HepG2 (cell line): ENCODE data around the gene PRICKLE3. TPM values are rescaled to one million over a fixed set of nuclear protein-coding genes. Genes with fewer than 3 reads are reported as not detected.

Source experiments
- ATAC-seq: fragments of 200-7000 bp; cut with Tn5 transposase; 3 replicates; pipeline ENCODE4 v1.9.1; 2020; ENCODE audit warnings: mild to moderate bottlenecking, moderate library complexity
- BruUV-seq: library from RNA; stranded (reverse); fragments of 400-500 nt; replicated peaks from 2 replicates; lab custom pipeline; 2021; lab: Mats Ljungman, UMichigan
- CTCF ChIA-PET: fragments of 300-600 bp; formaldehyde crosslinking; extraction: SDS; loops from one replicate; lab custom pipeline; 2021; ENCODE audit warnings: low total read pairs, inconsistent platforms, low intra/inter-chr PET ratio; lab: Yijun Ruan, JAX
- POLR2A ChIA-PET: fragments of 350-600 bp; sonication (Branson Sonifier 250); formaldehyde crosslinking; loops from one replicate; lab custom pipeline; 2020; ENCODE audit warnings: antibody characterized with exemption, inconsistent platforms; lab: Yijun Ruan, JAX
- DNase-seq: peaks from one replicate; pipeline ENCODE4 v3.0.0-alpha.2; 2015; ENCODE audit warnings: low spot score
- FAIRE-seq: peaks from 3 replicates; lab custom pipeline; 2011; peaks lifted over from hg19 to GRCh38; lab: Jason Lieb, UNC
- H2AFZ ChIP-seq: one replicate; pipeline ENCODE4 v1.6.1; 2011; ENCODE audit warnings: low read length, inconsistent platforms
- H3K27ac ChIP-seq: fragments of 300-600 bp; 3 replicates; pipeline ENCODE4 v1.8.0; 2011; ENCODE audit warnings: mixed run types, mild to moderate bottlenecking, mixed read lengths, low read length, inconsistent platforms; ENCODE audit not compliant: insufficient read depth; ENCODE audit errors: extremely low read length
- H3K27me3 ChIP-seq, 2 experiments: fragments of 200-600 bp in 1 of 2; 2 replicates in 1 of 2; 3 replicates in 1 of 2; pipeline versions ENCODE4 v1.6.0 to v1.8.0; 2011; ENCODE audit warnings: low read length in 2 of 2, mild to moderate bottlenecking in 2 of 2, moderate library complexity in 2 of 2, inconsistent platforms in 1 of 2; ENCODE audit not compliant: insufficient read depth in 2 of 2, control insufficient read depth in 1 of 2
- H3K36me3 ChIP-seq, 2 experiments: fragments of 200-600 bp in 1 of 2; replicated peaks in 1 of 2; 2 replicates in 1 of 2; 3 replicates in 1 of 2; pipeline versions ENCODE4 v1.5.1 to v1.8.0; 2011; ENCODE audit warnings: low read length in 2 of 2, inconsistent platforms in 1 of 2; ENCODE audit not compliant: insufficient read depth in 2 of 2, control insufficient read depth in 1 of 2
- H3K4me1 ChIP-seq: 2 replicates; pipeline ENCODE4 v1.5.1; 2012; ENCODE audit warnings: low read length, inconsistent platforms; ENCODE audit not compliant: insufficient read depth
- H3K4me2 ChIP-seq: 2 replicates; pipeline ENCODE4 v1.6.0; 2011; ENCODE audit warnings: low read depth, low read length, inconsistent platforms
- H3K4me3 ChIP-seq, 3 experiments: fragments of 200-600 bp in 1 of 3; sonication (generic), shearing (Covaris generic) in 1 of 3; replicated peaks in 1 of 3; 2 replicates each; pipeline ENCODE4 v1.5.1; 2011 to 2016; ENCODE audit warnings: low read length in 3 of 3, inconsistent platforms in 2 of 3, low read depth in 2 of 3, mild to moderate bottlenecking in 2 of 3, control low read depth in 1 of 3, mixed read lengths in 1 of 3; ENCODE audit not compliant: insufficient read depth in 1 of 3
- H3K79me2 ChIP-seq: one replicate; pipeline ENCODE4 v1.6.1; 2011; ENCODE audit warnings: low read length, inconsistent platforms; ENCODE audit not compliant: insufficient read depth
- H3K9ac ChIP-seq: 2 replicates; pipeline ENCODE4 v1.6.0; 2011; ENCODE audit warnings: mild to moderate bottlenecking, low read depth, low read length, inconsistent platforms; ENCODE audit not compliant: insufficient read depth
- H3K9me3 ChIP-seq: 2 replicates; pipeline ENCODE4 v1.5.1; 2012; ENCODE audit warnings: mild to moderate bottlenecking, low read length
- H4K20me1 ChIP-seq: 2 replicates; pipeline ENCODE4 v1.6.0; 2011; ENCODE audit warnings: inconsistent platforms, mild to moderate bottlenecking, low read length, moderate library complexity; ENCODE audit not compliant: insufficient read depth
- ARNTL ChIP-seq: sonication (generic); formaldehyde crosslinking; IDR thresholded peaks from 2 replicates; pipeline ENCODE4 v1.4.0; 2020; ENCODE audit warnings: mild to moderate bottlenecking, missing genetic modification reagents
- CBX5 ChIP-seq: sonication (generic); formaldehyde crosslinking; IDR thresholded peaks from 2 replicates; pipeline ENCODE4 v1.4.0; 2020; ENCODE audit warnings: missing genetic modification reagents, borderline replicate concordance
- HMGA1 ChIP-seq: sonication (generic); formaldehyde crosslinking; conservative IDR thresholded peaks from 2 replicates; pipeline ENCODE4 v1.4.0; 2020; ENCODE audit warnings: missing genetic modification reagents
- KLF6 ChIP-seq: IDR thresholded peaks from 2 replicates; pipeline ENCODE4 v1.8.0; 2016; ENCODE audit warnings: missing biosample characterization, missing genetic modification reagents
- MED1 ChIP-seq: sonication (generic); formaldehyde crosslinking; IDR thresholded peaks from 2 replicates; pipeline ENCODE4 v1.4.0; 2020; ENCODE audit warnings: missing genetic modification reagents
- MEIS1 ChIP-seq: sonication (generic); formaldehyde crosslinking; IDR thresholded peaks from 2 replicates; pipeline ENCODE4 v1.9.0; 2021; ENCODE audit warnings: mild to moderate bottlenecking, missing genetic modification reagents, moderate library complexity, borderline replicate concordance
- PATZ1 ChIP-seq: sonication (generic); formaldehyde crosslinking; IDR thresholded peaks from 2 replicates; pipeline ENCODE4 v1.4.0; 2020; ENCODE audit warnings: missing genetic modification reagents
- SNRNP70 ChIP-seq: fragments of 200-400 bp; formaldehyde crosslinking; IDR thresholded peaks from 2 replicates; pipeline ENCODE4 v1.6.1; 2017; ENCODE audit warnings: mild to moderate bottlenecking, low read depth, low read length, moderate library complexity
- STAG1 ChIP-seq: sonication (generic); formaldehyde crosslinking; IDR thresholded peaks from 2 replicates; pipeline ENCODE4 v1.4.0; 2020; ENCODE audit warnings: missing genetic modification reagents
- ZBTB43 ChIP-seq: sonication (generic); formaldehyde crosslinking; conservative IDR thresholded peaks from 2 replicates; pipeline ENCODE4 v1.4.0; 2020; ENCODE audit warnings: missing genetic modification reagents
- ZFP36L1 ChIP-seq: sonication (generic); formaldehyde crosslinking; IDR thresholded peaks from 2 replicates; pipeline ENCODE4 v1.8.0; 2022; ENCODE audit warnings: mild to moderate bottlenecking, missing genetic modification reagents, moderate library complexity
- ZNF33A ChIP-seq: sonication (generic); formaldehyde crosslinking; IDR thresholded peaks from 2 replicates; pipeline ENCODE4 v1.5.1; 2020; ENCODE audit warnings: missing genetic modification reagents, mild to moderate bottlenecking, moderate library complexity, borderline replicate concordance
- ZNF503 ChIP-seq: sonication (generic); formaldehyde crosslinking; IDR thresholded peaks from 2 replicates; pipeline ENCODE4 v1.4.0; 2020; ENCODE audit warnings: missing genetic modification reagents
- ZNF704 ChIP-seq: sonication (generic); formaldehyde crosslinking; IDR thresholded peaks from 2 replicates; pipeline ENCODE4 v1.8.1; 2023; ENCODE audit warnings: mild to moderate bottlenecking, inconsistent platforms, moderate library complexity, missing genetic modification reagents, borderline replicate concordance
- WGBS: methylation state at CpG from one replicate; pipeline ENCODE4 v1.1.6; 2017; ENCODE audit warnings: low lambda C conversion rate; 5-methylcytosine and 5-hydroxymethylcytosine counted together
- in situ Hi-C: cut with HindIII; loops from 2 replicates; pipeline ENCODE4 v1.10.0; 2017; ENCODE audit warnings: low pct_unique_long_range_greater_than_20kb; ENCODE audit not compliant: extremely low pct_ligation_motif_present
- intact Hi-C: fragments of 100-400 bp; cut with micrococcal nuclease; formaldehyde crosslinking; loops from one replicate; pipeline ENCODE4 v1.10.0; 2022; ENCODE audit not compliant: unreplicated experiment
- polyA plus RNA-seq, 8 experiments: library from polyadenylated mRNA; depleted of rRNA in 3 of 8; stranded (reverse) in 7 of 8; unstranded in 1 of 8; fragments of >200 nt; fragmentation: Illumina TruSeq in 4 of 8; extraction: Trizol in 4 of 8; gene quantifications; 2 replicates each; pipeline versions ENCODE4 v1.2.1 to v1.2.3, GENCODE V29; 2011 to 2016; ENCODE audit warnings: low read depth in 4 of 8, missing spikeins in 1 of 8, mixed read lengths in 1 of 8; ENCODE audit not compliant: insufficient read depth in 1 of 8
- total RNA-seq, 5 experiments: library from RNA; depleted of rRNA; stranded (reverse); fragments of >200 nt; fragmentation: Illumina TruSeq; extraction: Trizol; gene quantifications; 2 replicates each; pipeline ENCODE4 v1.2.3, GENCODE V29; 2016; ENCODE audit warnings: low read depth in 1 of 5

Gene PRICKLE3
- total and polyA plus RNA-seq, 2 of the 13 experiments (the other 11 are each of a cell fraction or from before 2014, with no cell fraction given) = 2.6 TPM

- H3K27me3 ChIP-seq = no peaks in the 10 kb centered on the region
- DNase-seq (no peak), ATAC-seq (no peak), FAIRE-seq (no peak)
- no peaks in the 10 kb centered on the region for H3K4me1 ChIP-seq
- H4K20me1 ChIP-seq = no peaks in the 10 kb centered on the region
- peaks cover 0 to 2% of the 10 kb centered on the region in 2 experiments; a peak in 1 of 5 replicates for H3K36me3 ChIP-seq
- no peaks in the 10 kb centered on the region for H3K79me2 ChIP-seq
- no TSS peak for BruUV-seq
- in situ Hi-C loops (no loop called here), intact Hi-C loops (no loop called here)
- POLR2A ChIA-PET = no interaction called here
- H3K4me2 ChIP-seq = no peak overlapping the region
- H3K9me3 ChIP-seq = no peaks in the 10 kb centered on the region
- H2AFZ ChIP-seq = no peak overlapping the region
- H3K4me3 ChIP-seq = no peak overlapping the region
- CTCF ChIA-PET = no interaction called here
- H3K9ac ChIP-seq = no peak overlapping the region
- no peak overlapping the region for H3K27ac ChIP-seq
- WGBS = 92% methylated on average over 13 of the region's 27 CpGs
- TF ChIP-seq KLF6 = no peak
- TF ChIP-seq PATZ1 = no peak
- TF ChIP-seq ZNF33A (CRISPR knock-in tag) = no peak
- TF ChIP-seq ZNF503 (CRISPR knock-in tag) = no peak
- TF ChIP-seq ZFP36L1 (CRISPR knock-in tag) = no peak
- no peak for TF ChIP-seq SNRNP70
- no peak for TF ChIP-seq ZBTB43
- no peak for TF ChIP-seq MEIS1 (CRISPR knock-in tag)
- TF ChIP-seq ZNF704 (CRISPR knock-in tag) = no peak
- TF ChIP-seq ARNTL (CRISPR knock-in tag) = no peak
- no peak for TF ChIP-seq HMGA1
- TF ChIP-seq STAG1 (CRISPR knock-in tag) = no peak
- no peak for TF ChIP-seq CBX5 (CRISPR knock-in tag)
- TF ChIP-seq MED1 = no peak
These were observed 9.5 kb downstream of the PRICKLE3 start for GRCh38 chrX:49176421-49177326.
